DLD1 (cell line): ENCODE results near the gene THAP9.
"Not testable (repeated sequence)": the region's sequence is repeated elsewhere in the genome, so short reads cannot be mapped to it uniquely, and the experiment has no call there.

Source experiments
- in situ Hi-C: cut with HindIII; loops from 2 replicates; pipeline ENCODE4 v1.10.0; 2017; ENCODE audit warnings: low sequenced_read_pairs

The THAP9 gene

DNA sequence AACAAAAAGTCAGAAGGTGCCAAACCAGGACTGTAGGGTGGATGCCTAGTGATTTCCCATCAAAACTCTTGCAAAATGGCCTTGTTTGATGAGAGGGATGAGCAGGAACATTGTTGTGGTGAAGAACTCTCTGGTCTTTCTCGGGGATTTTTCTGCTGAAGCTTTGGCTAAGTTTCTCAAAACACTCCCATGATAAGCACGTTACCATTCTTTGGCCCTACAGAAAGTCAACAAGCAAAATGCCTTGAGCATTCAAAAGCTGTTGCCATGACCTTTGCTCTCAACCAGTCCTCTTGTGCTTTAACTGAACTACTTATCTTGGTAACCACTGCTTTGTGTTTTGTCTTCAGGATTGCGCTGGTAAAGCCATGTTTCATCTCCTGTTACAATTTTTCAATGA lies 6.6 kb upstream of the THAP9 start:
- in situ Hi-C loops: no loop called here

GRCh38 chr4:82896755-82897154 lies 3.8 kb upstream of the THAP9 start:
- in situ Hi-C loops: no loop called here

DNA sequence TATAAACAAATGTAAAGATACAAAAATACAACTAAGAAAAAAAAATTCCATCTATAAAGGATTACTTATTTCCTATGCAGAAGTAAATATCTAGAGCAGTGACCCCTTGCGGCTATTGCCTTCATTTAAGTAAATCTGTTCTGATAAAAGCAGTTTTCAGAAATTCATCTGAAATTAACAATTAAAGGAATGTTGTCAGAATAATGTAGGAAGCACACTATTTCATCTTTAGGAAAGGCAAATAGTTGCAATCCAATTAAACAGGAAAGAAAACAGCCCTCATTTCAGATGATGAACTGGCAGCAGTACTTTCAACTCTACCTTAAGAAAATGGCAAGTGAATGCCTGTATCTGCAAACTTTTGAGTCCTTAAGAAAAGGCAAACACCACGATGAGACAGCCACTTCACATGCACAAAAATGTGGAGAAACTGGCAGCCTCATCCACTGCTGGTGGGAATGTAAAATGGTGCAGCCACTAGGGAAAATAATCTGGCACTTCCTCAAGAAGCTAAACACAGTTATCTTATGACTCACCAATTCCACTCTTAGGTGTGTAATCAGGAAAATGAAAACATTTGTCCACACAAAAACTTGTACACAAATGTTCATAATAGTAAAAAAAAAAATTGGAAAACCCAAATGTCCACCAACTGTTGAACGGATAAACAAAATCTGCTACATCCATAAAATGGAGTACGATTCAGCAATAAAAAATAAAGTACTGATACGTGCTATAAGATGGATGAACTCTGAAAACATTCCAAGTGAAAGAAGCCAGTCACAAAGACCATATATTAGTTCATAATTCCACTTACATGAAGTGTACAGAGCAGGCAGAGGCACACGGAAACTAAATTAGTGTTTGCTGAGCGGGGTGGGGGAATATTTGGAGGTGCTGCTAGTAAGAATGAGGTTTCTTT lies 2.0 kb upstream of the THAP9 start:
- in situ Hi-C loops: no loop called here

DNA sequence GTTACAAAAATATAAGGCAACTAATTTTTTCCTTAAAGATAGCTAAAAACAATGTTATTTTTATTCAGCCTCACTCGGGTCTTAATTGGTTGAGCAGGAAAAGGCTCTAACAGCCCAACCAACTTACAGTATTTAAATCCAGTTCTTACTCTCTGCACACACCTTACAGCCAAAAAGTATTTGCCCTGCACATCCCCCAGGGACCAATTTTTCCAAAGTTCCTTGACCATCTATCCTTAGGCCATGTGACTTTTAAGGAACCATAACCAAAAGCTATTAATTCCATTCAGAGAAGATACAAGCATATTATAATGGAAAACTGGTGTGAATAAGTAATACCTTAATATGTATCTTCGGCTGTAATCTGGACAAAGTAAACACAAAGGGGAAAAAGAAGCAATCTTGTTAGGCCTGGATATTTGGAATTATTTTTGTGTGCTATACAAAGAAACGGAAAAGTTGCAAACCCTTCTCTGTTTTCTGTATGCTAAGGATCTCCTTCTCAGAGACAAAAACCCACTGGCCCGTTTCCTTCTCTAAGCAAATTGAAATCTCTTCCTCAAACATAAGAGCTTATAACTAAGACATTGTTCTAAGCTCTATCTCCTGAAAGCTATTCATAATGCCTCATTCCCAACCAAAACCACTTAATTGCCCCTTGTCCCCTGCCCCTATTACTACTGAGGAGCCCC lies 1.0 kb upstream of the THAP9 start:
- in situ Hi-C loops: no loop called here

- in situ Hi-C loops: no loop called here
Observed at GRCh38 chr4:82900066-82900410, 497 bp upstream of the THAP9 start.

GRCh38 chr4:82901183-82901718 lies 716 bp downstream of the THAP9 start:
- in situ Hi-C loops: no loop called here

GRCh38 chr4:82903737-82904136 lies 3.2 kb downstream of the THAP9 start:
- in situ Hi-C loops: no loop called here

- in situ Hi-C loops: no loop called here
Observed at GRCh38 chr4:82905205-82905604, 4.7 kb downstream of the THAP9 start.

DNA sequence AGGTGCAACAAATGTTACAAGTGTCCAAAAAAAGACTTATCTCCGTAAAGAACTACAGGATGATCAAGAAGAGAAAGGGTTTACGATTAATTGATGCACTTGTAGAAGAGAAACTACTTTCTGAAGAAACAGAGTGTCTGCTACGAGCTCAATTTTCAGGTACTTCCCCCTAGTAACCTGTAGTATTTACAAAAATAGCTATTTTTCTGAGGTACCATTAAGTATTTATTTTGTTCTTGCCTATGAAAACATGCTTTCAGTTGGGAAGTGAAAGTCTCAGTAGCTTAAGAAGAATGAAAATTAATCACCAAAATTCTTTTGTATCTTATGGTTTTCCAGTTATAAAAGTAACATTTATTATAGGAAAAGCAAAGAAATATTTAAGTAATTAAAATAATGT lies 5.9 kb downstream of the THAP9 start:
- in situ Hi-C loops: no loop called here

DNA sequence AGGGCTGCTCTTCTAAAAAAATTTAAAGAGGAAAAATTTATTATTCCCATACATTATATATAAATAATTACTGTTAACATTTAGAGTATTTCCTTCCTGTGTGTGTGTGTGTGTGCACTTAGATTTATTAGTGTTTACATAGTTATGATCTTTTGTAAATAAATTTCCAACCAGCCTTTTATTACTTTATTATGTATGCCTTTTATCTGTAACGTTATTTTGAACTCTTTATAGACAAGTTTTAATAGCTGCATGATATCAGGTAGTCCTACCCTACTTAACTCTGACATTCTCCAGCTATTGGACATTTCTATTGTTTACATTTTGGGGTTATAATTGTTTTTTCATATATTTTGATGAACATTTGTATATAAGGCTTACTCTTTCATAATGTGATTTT lies 8.8 kb downstream of the THAP9 start:
- in situ Hi-C loops: no loop called here

DNA sequence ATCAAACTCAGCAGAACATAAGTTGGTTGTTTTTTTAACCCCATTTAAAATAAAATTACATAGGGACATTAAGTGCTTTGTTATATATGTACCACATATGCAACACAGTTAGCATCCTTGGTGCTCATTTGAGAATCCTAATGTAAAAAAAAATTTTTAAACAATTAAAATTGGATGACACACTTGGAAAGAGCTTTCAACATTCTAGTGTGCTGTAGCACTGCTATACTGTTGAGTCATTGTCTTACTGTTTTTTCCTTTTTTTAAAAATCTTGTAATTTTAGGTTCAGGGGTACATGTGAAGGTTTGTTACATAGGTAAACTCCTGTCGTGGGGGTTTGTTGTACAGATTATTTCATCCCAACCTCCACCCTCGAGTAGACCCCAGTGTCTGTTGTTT lies 12.8 kb downstream of the THAP9 start:
- in situ Hi-C loops: no loop called here

DNA sequence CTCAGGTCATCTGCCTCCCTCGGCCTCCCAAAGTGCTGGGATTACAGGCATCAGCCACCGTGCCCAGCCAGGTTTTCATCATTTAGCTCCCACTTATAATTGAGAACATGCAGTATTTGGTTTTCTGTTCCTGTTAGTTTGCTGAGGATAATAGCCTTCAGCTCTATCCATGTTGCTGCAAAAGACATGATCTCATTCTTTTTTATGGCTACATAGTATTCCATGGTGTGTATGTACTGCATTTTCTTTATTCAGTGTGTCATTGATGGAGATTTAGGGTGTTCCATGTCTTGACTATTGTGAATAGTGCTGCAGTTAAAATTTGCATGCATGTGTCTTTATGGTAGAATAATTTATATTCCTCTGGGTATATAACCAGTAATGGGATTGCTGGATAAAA lies 13.4 kb downstream of the THAP9 start:
- in situ Hi-C loops: not testable (repeated sequence)

DNA sequence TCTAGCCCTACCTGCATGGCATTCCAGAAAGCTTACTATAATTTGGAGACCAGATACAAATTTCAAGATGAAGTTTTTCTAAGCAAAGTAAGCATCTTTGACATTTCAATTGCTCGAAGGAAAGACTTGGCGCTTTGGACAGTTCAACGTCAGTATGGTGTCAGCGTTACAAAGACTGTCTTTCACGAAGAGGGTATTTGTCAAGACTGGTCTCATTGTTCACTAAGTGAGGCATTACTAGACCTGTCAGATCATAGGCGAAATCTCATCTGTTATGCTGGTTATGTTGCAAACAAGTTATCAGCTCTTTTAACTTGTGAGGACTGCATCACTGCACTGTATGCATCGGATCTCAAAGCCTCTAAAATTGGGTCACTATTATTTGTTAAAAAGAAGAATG lies 17.6 kb downstream of the THAP9 start:
- in situ Hi-C loops: no loop called here

DNA sequence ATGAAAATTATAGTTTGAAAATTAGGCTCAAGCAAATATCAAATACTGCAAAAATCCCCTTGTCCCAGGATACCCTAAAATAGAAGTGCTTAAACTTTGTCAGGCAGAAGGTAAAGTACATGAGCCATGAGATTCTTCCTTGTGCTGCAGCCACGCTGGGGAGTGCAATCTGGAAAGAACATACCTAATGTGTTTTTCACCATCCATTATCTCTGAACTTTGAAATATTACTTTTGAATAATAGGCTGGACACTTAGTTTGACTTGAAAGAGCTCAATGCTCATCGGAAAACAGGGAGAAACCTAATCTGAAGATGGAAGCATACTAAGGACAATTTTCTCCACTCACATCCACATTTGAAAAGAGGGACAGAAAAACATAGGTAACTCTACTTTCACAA lies 18.9 kb downstream of the THAP9 start:
- in situ Hi-C loops: no loop called here

DNA sequence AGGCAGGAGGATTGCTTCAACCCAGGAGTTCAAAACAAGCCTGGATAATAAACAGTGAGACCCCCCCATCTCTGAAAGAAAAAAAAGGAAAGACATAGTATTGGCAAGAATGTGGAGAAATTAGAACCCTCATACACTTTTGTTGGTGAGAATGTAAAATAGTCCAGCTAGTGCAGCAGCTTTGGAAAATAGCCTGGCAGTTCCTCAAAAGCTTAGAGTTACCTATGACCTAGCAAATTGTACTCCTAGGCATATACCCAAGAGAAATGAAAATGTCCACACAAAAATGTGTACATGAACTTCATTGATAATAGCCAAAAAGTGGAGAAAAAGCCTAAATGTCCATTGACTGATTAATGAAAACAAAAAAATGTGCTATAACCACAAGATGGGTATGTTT lies 21.3 kb downstream of the THAP9 start:
- in situ Hi-C loops: no loop called here

GRCh38 chr4:82930848-82931755 lies 30.6 kb downstream of the THAP9 start:
- in situ Hi-C loops: no loop called here

DNA sequence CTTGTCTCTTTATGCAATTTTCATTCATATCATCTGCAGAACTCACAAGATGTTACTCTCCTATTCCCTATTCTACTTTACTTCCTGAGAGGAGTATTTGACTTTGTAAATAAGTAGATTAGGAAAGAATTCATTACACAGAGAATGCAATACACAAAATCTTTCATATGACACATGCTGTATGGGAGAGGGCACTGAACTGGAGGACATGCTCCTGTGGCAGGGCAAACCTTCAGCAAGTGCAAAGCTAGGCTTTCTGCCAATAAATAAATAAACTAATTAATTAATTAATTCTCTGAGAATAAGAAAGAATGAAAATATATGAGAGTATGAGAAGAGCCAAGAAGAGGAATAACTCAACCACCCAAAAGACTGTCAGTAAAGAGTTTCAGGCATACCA lies 33.9 kb downstream of the THAP9 start:
- in situ Hi-C loops: no loop called here

- in situ Hi-C loops: no loop called here
Observed at GRCh38 chr4:82939414-82939813, 38.9 kb downstream of the THAP9 start.

DNA sequence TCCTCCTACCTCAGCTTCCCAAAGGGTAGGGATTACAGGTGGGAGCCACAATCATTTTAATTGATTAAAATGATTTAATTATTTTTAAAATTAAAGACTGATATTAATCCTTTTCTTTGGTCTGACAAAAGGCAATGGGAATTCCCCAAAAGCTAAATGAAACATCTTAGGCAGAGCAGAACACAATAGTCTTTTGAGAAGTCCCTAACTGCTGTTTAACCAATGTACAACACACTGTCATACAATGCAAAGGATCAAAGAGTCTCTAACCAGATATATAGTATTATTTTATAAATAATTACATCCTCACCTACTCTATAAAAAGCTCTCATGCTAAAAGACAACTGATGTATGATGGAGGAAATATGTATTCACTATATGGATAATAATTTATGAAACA lies 47.0 kb downstream of the THAP9 start:
- in situ Hi-C loops: no loop called here

DNA sequence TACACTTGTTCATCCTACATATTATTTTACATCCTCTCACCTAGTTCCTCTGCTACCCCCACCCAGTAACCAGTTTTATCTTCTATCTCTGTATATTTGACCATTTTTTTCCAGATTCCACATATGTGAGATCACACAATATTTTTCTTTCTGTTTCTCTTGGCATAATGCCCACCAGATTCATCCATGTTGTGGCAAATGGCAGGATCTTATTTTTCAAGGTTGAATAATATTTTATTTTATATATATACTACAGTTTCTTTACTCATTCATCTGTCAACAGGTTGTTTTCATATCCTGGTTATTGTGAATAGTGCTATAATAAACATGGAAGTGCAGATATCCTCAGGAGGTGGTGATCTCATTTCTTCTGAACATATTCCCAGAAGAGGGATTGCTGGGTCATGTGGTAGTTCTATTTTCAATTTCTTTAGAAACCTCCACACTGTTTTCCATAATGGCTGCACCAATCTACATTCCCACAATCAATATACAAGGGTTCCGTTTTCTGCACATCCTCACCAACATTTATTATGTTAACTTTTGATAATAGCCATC lies 48.2 kb downstream of the THAP9 start:
- in situ Hi-C loops: no loop called here

GRCh38 chr4:82951196-82951595 lies 50.7 kb downstream of the THAP9 start:
- in situ Hi-C loops: no loop called here
